Peyer's patch (tissue), 4 donors: Measurements from ENCODE around the gene ENTPD1. TPM values are rescaled to one million over a fixed set of nuclear protein-coding genes. Genes with fewer than 3 reads are reported as not detected.
A peak's percentile ranks its signal among the peaks of the same experiment; 100 is the strongest.
"Not testable (repeated sequence)": the region's sequence is repeated elsewhere in the genome, so short reads cannot be mapped to it uniquely, and the experiment has no call there.

ENCODE experiments used
- DNase-seq, 3 donors: peaks; one replicate each; pipeline ENCODE4 v3.0.0-alpha.2; 2017 to 2019
- H3K27ac ChIP-seq, 4 donors: fragments of 200-600 bp; sonication (generic); one replicate each; pipeline ENCODE4 v1.5.1; 2016 to 2019
- H3K27me3 ChIP-seq, 2 donors: fragments of 200-600 bp; sonication (generic); one replicate each; pipeline ENCODE4 v1.5.1; 2019
- H3K36me3 ChIP-seq, 3 donors: fragments of 200-600 bp; sonication (generic); one replicate each; pipeline ENCODE4 v1.5.1; 2016 to 2019
- H3K4me1 ChIP-seq, 4 donors: fragments of 200-600 bp; sonication (generic); one replicate each; pipeline ENCODE4 v1.5.1; 2016 to 2019
- H3K4me3 ChIP-seq, 4 donors: fragments of 200-600 bp; sonication (generic); 1 replicate in 3 of 4; 2 replicates in 1 of 4; pipeline ENCODE4 v1.5.1; 2016 to 2019; ENCODE audit warnings: mild to moderate bottlenecking in 1 of 4
- H3K9me3 ChIP-seq, 4 donors: fragments of 200-600 bp; sonication (generic); one replicate each; pipeline ENCODE4 v1.5.1; 2016 to 2019; ENCODE audit warnings: mild to moderate bottlenecking in 1 of 4
- CTCF ChIP-seq, 6 experiments: fragments of 450-650 bp in 4 of 6; fragments of 200-600 bp in 2 of 6; sonication (generic) in 1 of 6; IDR thresholded peaks; one replicate each; pipeline ENCODE4 v1.5.1; 2017 to 2019; ENCODE audit warnings: antibody characterized with exemption in 6 of 6, mild to moderate bottlenecking in 3 of 6, moderate library complexity in 1 of 6
- POLR2A ChIP-seq, 2 donors: fragments of 450-650 bp; IDR thresholded peaks; one replicate each; pipeline ENCODE4 v1.5.1; 2017; ENCODE audit warnings: antibody characterized with exemption in 2 of 2, mild to moderate bottlenecking in 2 of 2, moderate library complexity in 2 of 2
- total RNA-seq, 4 donors: library from RNA; depleted of rRNA; stranded (reverse); fragments of >200 nt; gene quantifications; one replicate each; pipeline ENCODE4 v1.1.0, GENCODE V29; 2016

ENTPD1 gene
- total RNA-seq, 4 donors from 2014 or later = 5.8 to 73.4 (median 16.8) TPM

GRCh38 chr10:95798096-95798855 lies 42.3 kb downstream of the ENTPD1 start:
- no peaks in the 10 kb centered on the region for H3K9me3 ChIP-seq
- H3K27ac ChIP-seq = no peak overlapping the region
- no peak overlapping the region for H3K4me3 ChIP-seq
- no peaks in the 10 kb centered on the region for H3K36me3 ChIP-seq
- no peak for DNase-seq
- peaks cover 0 to 11% (median 4%) of the 10 kb centered on the region in 4 donors for H3K4me1 ChIP-seq
- H3K27me3 ChIP-seq = no peaks in the 10 kb centered on the region
- TF ChIP-seq POLR2A (IDR thresholded peaks at IDR 0.05) (no peak), CTCF (IDR thresholded peaks at IDR 0.05) (no peak)

- not testable (repeated sequence) for H3K27ac ChIP-seq, H3K4me1 ChIP-seq, H3K27me3 ChIP-seq, H3K9me3 ChIP-seq, H3K4me3 ChIP-seq, H3K36me3 ChIP-seq, DNase-seq
Observed at GRCh38 chr10:95800286-95800685, 44.3 kb downstream of the ENTPD1 start.

GRCh38 chr10:95806687-95807380 lies 50.9 kb downstream of the ENTPD1 start:
- not testable (repeated sequence) for H3K4me3 ChIP-seq

GRCh38 chr10:95808705-95809308 lies 52.8 kb downstream of the ENTPD1 start:
- not testable (repeated sequence) for H3K9me3 ChIP-seq, H3K27me3 ChIP-seq, H3K4me3 ChIP-seq, H3K27ac ChIP-seq, DNase-seq, H3K36me3 ChIP-seq, H3K4me1 ChIP-seq

More at GRCh38 chr10:95806687-95807380, 50.9 kb downstream of the ENTPD1 start:
- not testable (repeated sequence) for H3K27me3 ChIP-seq, H3K4me1 ChIP-seq, H3K9me3 ChIP-seq, H3K36me3 ChIP-seq
- peak overlapping the region in 1 of 4 donors; percentile 62 for H3K27ac ChIP-seq
- DNase-seq = peak in 2 of 3 donors; percentile 61 to 64

- H3K9me3 ChIP-seq = no peaks in the 10 kb centered on the region
- TF ChIP-seq CTCF (IDR thresholded peaks at IDR 0.05) (no peak), POLR2A (IDR thresholded peaks at IDR 0.05) (no peak)
- H3K36me3 ChIP-seq = no peaks in the 10 kb centered on the region
- DNase-seq = no peak
- H3K27me3 ChIP-seq = no peaks in the 10 kb centered on the region
- no peak overlapping the region for H3K4me3 ChIP-seq
- no peak overlapping the region for H3K27ac ChIP-seq
- peaks cover 0 to 8% (median 2%) of the 10 kb centered on the region in 4 donors for H3K4me1 ChIP-seq
Observed at GRCh38 chr10:95809370-95810197, 53.6 kb downstream of the ENTPD1 start.

GRCh38 chr10:95810198-95810976 lies 54.4 kb downstream of the ENTPD1 start:
- Histone ChIP-seq H3K36me3 (no peaks in the 10 kb centered on the region), H3K27me3 (no peaks in the 10 kb centered on the region), H3K27ac (no peak overlapping the region), H3K4me1 (peaks cover 0 to 8% (median 2%) of the 10 kb centered on the region in 4 donors), H3K4me3 (no peak overlapping the region), H3K9me3 (no peaks in the 10 kb centered on the region)
- no peak for DNase-seq
- TF ChIP-seq POLR2A (IDR thresholded peaks at IDR 0.05) (no peak), CTCF (IDR thresholded peaks at IDR 0.05) (no peak)
